SK-N-SH (cell line): ENCODE data around the gene MAMDC2. TPM values are rescaled to one million over a fixed set of nuclear protein-coding genes. Genes with fewer than 3 reads are reported as not detected.

ENCODE experiments used
- CTCF ChIA-PET: fragments of 300-600, 350-600 bp; formaldehyde crosslinking; extraction: SDS; loops from one replicate; lab custom pipeline; 2021; lab: Yijun Ruan, JAX
- POLR2A ChIA-PET: fragments of 350-600 bp; sonication (Branson Sonifier 250); formaldehyde crosslinking; extraction: SDS; loops from one replicate; lab custom pipeline; 2020; ENCODE audit warnings: antibody characterized with exemption, inconsistent platforms; lab: Yijun Ruan, JAX
- DNase-seq: peaks from one replicate; pipeline ENCODE4 v3.0.0; 2012
- H2AFZ ChIP-seq: fragments of 200-600 bp; sonication (generic); 2 replicates; pipeline ENCODE4 v1.8.1; 2016; ENCODE audit warnings: antibody characterized with exemption, mild to moderate bottlenecking, low read depth
- H3F3A ChIP-seq: fragments of 200-600 bp; sonication (generic); replicated peaks from 2 replicates; pipeline ENCODE3; 2016; ENCODE audit warnings: antibody characterized with exemption, mild to moderate bottlenecking; ENCODE audit not compliant: insufficient read depth
- H3K27ac ChIP-seq, 2 experiments: fragments of 200-500 bp in 1 of 2; fragments of 200-600 bp in 1 of 2; sonication (Bioruptor generic) in 1 of 2; sonication (generic), shearing (Covaris generic) in 1 of 2; 2 replicates each; pipeline versions ENCODE4 v1.5.1 to v1.6.1; 2014 to 2016; ENCODE audit warnings: low read depth in 2 of 2, inconsistent platforms in 1 of 2, low read length in 1 of 2, mild to moderate bottlenecking in 1 of 2, mixed read lengths in 1 of 2
- H3K27me3 ChIP-seq: fragments of 200-600 bp; sonication (generic), shearing (Covaris generic); 2 replicates; pipeline ENCODE4 v1.6.1; 2016; ENCODE audit warnings: mixed run types; ENCODE audit not compliant: insufficient read depth
- H3K36me3 ChIP-seq, 2 experiments: fragments of 200-500 bp in 1 of 2; fragments of 200-600 bp in 1 of 2; sonication (Bioruptor generic) in 1 of 2; sonication (generic) in 1 of 2; replicated peaks in 1 of 2; 2 replicates each; pipeline versions ENCODE3 to v1.5.1; 2014 to 2016; ENCODE audit warnings: low read length in 1 of 2, mild to moderate bottlenecking in 1 of 2; ENCODE audit not compliant: insufficient read depth in 2 of 2, control insufficient read depth in 1 of 2
- H3K4me1 ChIP-seq, 2 experiments: fragments of 200-500 bp in 1 of 2; fragments of 200-600 bp in 1 of 2; sonication (Bioruptor generic) in 1 of 2; sonication (generic), shearing (Covaris generic) in 1 of 2; 2 replicates each; pipeline versions ENCODE4 v1.5.1 to v1.6.1; 2014 to 2016; ENCODE audit warnings: low read depth in 1 of 2, low read length in 1 of 2, mixed run types in 1 of 2; ENCODE audit not compliant: insufficient read depth in 2 of 2, control insufficient read depth in 1 of 2
- H3K4me2 ChIP-seq: fragments of 200-600 bp; sonication (generic), shearing (Covaris generic); 2 replicates; pipeline ENCODE4 v1.6.1; 2017; ENCODE audit warnings: mixed run types
- H3K4me3 ChIP-seq, 2 experiments: fragments of 200-500 bp in 1 of 2; fragments of 200-600 bp in 1 of 2; sonication (Bioruptor generic) in 1 of 2; sonication (generic), shearing (Covaris generic) in 1 of 2; 2 replicates each; pipeline versions ENCODE4 v1.5.1 to v1.8.1; 2014 to 2016; ENCODE audit warnings: low read depth in 2 of 2, inconsistent platforms in 1 of 2, low read length in 1 of 2, mild to moderate bottlenecking in 1 of 2, mixed read lengths in 1 of 2, moderate library complexity in 1 of 2
- H3K79me2 ChIP-seq: fragments of 200-600 bp; sonication (generic); 2 replicates; pipeline ENCODE4 v1.8.1; 2017; ENCODE audit warnings: mild to moderate bottlenecking; ENCODE audit not compliant: insufficient read depth
- H3K9ac ChIP-seq: fragments of 200-600 bp; sonication (generic); 2 replicates; pipeline ENCODE4 v1.6.1; 2017; ENCODE audit warnings: mixed run types
- H3K9me2 ChIP-seq: fragments of 200-600 bp; sonication (generic); 2 replicates; pipeline ENCODE4 v1.6.1; 2017; ENCODE audit warnings: mixed run types
- H3K9me3 ChIP-seq: fragments of 200-600 bp; sonication (generic); 2 replicates; pipeline ENCODE4 v1.6.1; 2017; ENCODE audit warnings: mixed run types, mild to moderate bottlenecking, moderate library complexity
- H4K20me1 ChIP-seq: fragments of 200-600 bp; sonication (generic); 2 replicates; pipeline ENCODE4 v1.6.1; 2017; ENCODE audit warnings: mild to moderate bottlenecking, mixed run types; ENCODE audit not compliant: insufficient read depth
- EP300 ChIP-seq, 2 experiments: IDR thresholded peaks; 2 replicates each; pipeline versions ENCODE4 v1.4.0 to v1.6.1; 2012; ENCODE audit warnings: borderline replicate concordance in 1 of 2, low read depth in 1 of 2, low read length in 1 of 2
- FOSL2 ChIP-seq: IDR thresholded peaks from 2 replicates; pipeline ENCODE4 v1.4.0; 2012; ENCODE audit warnings: low read depth, mild to moderate bottlenecking, moderate library complexity, borderline replicate concordance
- FOXJ3 ChIP-seq: sonication (generic); formaldehyde crosslinking; IDR thresholded peaks from 2 replicates; pipeline ENCODE4 v1.5.1; 2020; ENCODE audit warnings: mild to moderate bottlenecking, missing genetic modification reagents
- GABPA ChIP-seq: IDR thresholded peaks from 2 replicates; pipeline ENCODE4 v1.4.0; 2012; ENCODE audit warnings: low read depth, mild to moderate bottlenecking
- JUND ChIP-seq: IDR thresholded peaks from 2 replicates; pipeline ENCODE4 v1.4.0; 2012
- RCOR1 ChIP-seq: fragments of 150-350 bp; IDR thresholded peaks from 2 replicates; pipeline ENCODE4 v1.6.1; 2017; ENCODE audit warnings: antibody characterized with exemption, low read length
- RFX5 ChIP-seq: IDR thresholded peaks from 2 replicates; pipeline ENCODE4 v1.6.1; 2012; ENCODE audit warnings: mild to moderate bottlenecking, improper control_type of control experiment, low read length
- RXRA ChIP-seq: IDR thresholded peaks from 2 replicates; pipeline ENCODE4 v1.4.0; 2012; ENCODE audit warnings: low read depth, mild to moderate bottlenecking, borderline replicate concordance
- TAF1 ChIP-seq: IDR thresholded peaks from 2 replicates; pipeline ENCODE4 v1.6.1; 2012; ENCODE audit warnings: low read depth, mild to moderate bottlenecking, low read length, moderate library complexity, borderline replicate concordance
- TCF12 ChIP-seq: IDR thresholded peaks from 2 replicates; pipeline ENCODE4 v1.4.0; 2012
- TEAD4 ChIP-seq: IDR thresholded peaks from 2 replicates; pipeline ENCODE4 v1.4.0; 2012; ENCODE audit warnings: mild to moderate bottlenecking, borderline replicate concordance; ENCODE audit not compliant: insufficient read depth
- WGBS: methylation state at CpG from one replicate; pipeline ENCODE4 v1.1.6; 2017; ENCODE audit warnings: low lambda C conversion rate; 5-methylcytosine and 5-hydroxymethylcytosine counted together
- polyA plus RNA-seq, 3 experiments: library from polyadenylated mRNA; depleted of rRNA; stranded (reverse); fragments of >200 nt; gene quantifications; 2 replicates each; pipeline ENCODE4 v1.2.3, GENCODE V29; 2012
- TF ChIP-seq, protein P1 (sequence below): fragments of 150-350 bp; IDR thresholded peaks from 2 replicates; pipeline ENCODE4 v1.6.1; 2017; ENCODE audit warnings: antibody characterized with exemption, low read length, low read depth, borderline replicate concordance
- TF ChIP-seq, protein P2 (sequence below): IDR thresholded peaks from 2 replicates; pipeline ENCODE4 v1.4.0; 2012; ENCODE audit warnings: low read depth, borderline replicate concordance

The MAMDC2 gene
- polyA plus RNA-seq, 1 of the 3 experiments (the other 2 are of a cell fraction): not detected

DNA sequence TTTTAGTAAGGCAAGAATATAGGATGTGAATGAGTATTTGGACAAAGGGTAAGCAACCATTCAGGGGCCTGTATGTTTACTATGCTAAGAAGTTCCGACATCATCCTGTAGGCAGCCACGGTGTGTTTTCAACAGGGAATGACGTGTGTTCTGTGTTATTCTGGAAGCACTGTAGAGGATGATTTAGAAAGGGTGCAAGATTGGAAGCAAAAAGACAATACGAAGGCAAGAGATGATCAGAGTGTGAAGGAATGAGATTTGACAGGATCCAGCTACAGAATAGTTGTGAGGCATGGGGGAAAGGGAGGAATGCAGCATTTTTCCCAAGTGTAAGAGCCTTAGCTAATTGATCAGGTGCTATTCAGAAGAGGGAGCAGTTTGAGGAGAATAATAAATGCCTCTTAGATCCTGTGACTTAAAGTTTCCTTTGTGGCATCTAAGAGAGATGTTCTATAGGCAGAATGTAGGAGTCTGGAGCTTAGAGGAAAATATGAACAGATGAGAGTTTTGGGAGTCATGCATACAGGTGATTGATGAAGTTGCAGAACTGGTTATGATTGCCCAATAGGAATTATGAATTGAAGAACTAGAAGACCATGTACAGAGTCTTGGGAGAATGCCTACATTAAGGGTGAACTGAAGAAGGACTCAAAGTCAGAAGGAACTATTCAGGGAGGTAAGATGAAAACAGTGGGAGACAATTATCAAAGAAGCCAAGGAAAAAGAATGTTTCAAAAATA is 217.7 kb downstream of the MAMDC2 start:
- H3F3A ChIP-seq: peaks cover 13% of the 10 kb centered on the region
- TF ChIP-seq EP300 (IDR thresholded peaks at IDR 0.05; ENCODE audit: borderline replicate concordance in 1 of 2, low read depth in 1 of 2, low read length in 1 of 2) (no peak), RFX5 (no peak), FOXJ3 (CRISPR knock-in tag) (no peak), RCOR1 (no peak), JUND (no peak), FOSL2 (no peak), RXRA (no peak), TEAD4 (no peak), GABPA (no peak), TCF12 (no peak)
- TF ChIP-seq, protein P1, sequence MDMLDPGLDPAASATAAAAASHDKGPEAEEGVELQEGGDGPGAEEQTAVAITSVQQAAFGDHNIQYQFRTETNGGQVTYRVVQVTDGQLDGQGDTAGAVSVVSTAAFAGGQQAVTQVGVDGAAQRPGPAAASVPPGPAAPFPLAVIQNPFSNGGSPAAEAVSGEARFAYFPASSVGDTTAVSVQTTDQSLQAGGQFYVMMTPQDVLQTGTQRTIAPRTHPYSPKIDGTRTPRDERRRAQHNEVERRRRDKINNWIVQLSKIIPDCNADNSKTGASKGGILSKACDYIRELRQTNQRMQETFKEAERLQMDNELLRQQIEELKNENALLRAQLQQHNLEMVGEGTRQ: no peak
- no peak overlapping the region for H2AFZ ChIP-seq
- peaks cover 18 to 28% of the 10 kb centered on the region in 2 experiments for H3K4me1 ChIP-seq
- POLR2A ChIA-PET: no interaction called here
- peaks cover 39% of the 10 kb centered on the region for H4K20me1 ChIP-seq
- H3K36me3 ChIP-seq: peaks cover 45 to 64% of the 10 kb centered on the region in 2 experiments
- DNase-seq: no peak
- H3K27ac ChIP-seq: no peak overlapping the region
- H3K4me3 ChIP-seq: peak overlapping the region in 1 of 2 experiments; percentile 88; a peak in 2 of 4 replicates
- H3K9ac ChIP-seq: no peak overlapping the region
- CTCF ChIA-PET: interaction anchor here (1.2 kb wide), 1 partner anchor 9 kb away, joined by 3 read pairs; no protein-coding TSS in a partner anchor
- H3K9me3 ChIP-seq: no peaks in the 10 kb centered on the region
- H3K4me2 ChIP-seq: peak overlapping the region; percentile 92
- H3K79me2 ChIP-seq: peaks cover 93% of the 10 kb centered on the region
- 97% methylated on average over 4 of the region's 4 CpGs for WGBS
- no peaks in the 10 kb centered on the region for H3K27me3 ChIP-seq
- H3K9me2 ChIP-seq: no peaks in the 10 kb centered on the region

- peaks cover 56 to 74% of the 10 kb centered on the region in 2 experiments for H3K36me3 ChIP-seq
- H2AFZ ChIP-seq: no peak overlapping the region
- CTCF ChIA-PET: interaction anchor here (1.6 kb wide), 1 partner anchor 22 kb away, joined by 3 read pairs; no protein-coding TSS in a partner anchor
- H3K9me2 ChIP-seq: no peaks in the 10 kb centered on the region
- 97% methylated on average over 2 of the region's 2 CpGs for WGBS
- no peak overlapping the region; a peak in 1 of 4 replicates for H3K27ac ChIP-seq
- TF ChIP-seq, protein P2, sequence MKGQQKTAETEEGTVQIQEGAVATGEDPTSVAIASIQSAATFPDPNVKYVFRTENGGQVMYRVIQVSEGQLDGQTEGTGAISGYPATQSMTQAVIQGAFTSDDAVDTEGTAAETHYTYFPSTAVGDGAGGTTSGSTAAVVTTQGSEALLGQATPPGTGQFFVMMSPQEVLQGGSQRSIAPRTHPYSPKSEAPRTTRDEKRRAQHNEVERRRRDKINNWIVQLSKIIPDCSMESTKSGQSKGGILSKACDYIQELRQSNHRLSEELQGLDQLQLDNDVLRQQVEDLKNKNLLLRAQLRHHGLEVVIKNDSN: no peak
- no peak for TF ChIP-seq TAF1
- no peaks in the 10 kb centered on the region for H3K9me3 ChIP-seq
- peaks cover 39% of the 10 kb centered on the region for H4K20me1 ChIP-seq
- no peak overlapping the region for H3K4me3 ChIP-seq
- H3F3A ChIP-seq: peaks cover 12% of the 10 kb centered on the region
- H3K79me2 ChIP-seq: peaks cover 94% of the 10 kb centered on the region
- peaks cover 16 to 18% of the 10 kb centered on the region in 2 experiments; a peak in 3 of 4 replicates for H3K4me1 ChIP-seq
- POLR2A ChIA-PET: interaction anchor here (0.5 kb wide), 1 partner anchor 189 kb away, joined by 3 read pairs; no protein-coding TSS in a partner anchor
- H3K27me3 ChIP-seq: no peaks in the 10 kb centered on the region
- no peak for DNase-seq
- H3K4me2 ChIP-seq: peak overlapping the region; percentile 0; the same call in 1 of the 2 replicates
- H3K9ac ChIP-seq: no peak overlapping the region
Measured at GRCh38 chr9:70262366-70262765, 218.7 kb downstream of the MAMDC2 start.
